GM12878 (cell line): Measurements from ENCODE around the gene FGF14. TPM values are rescaled to one million over a fixed set of nuclear protein-coding genes. Genes with fewer than 3 reads are reported as not detected.

ENCODE experiments used
- ATAC-seq: fragments of 200-7000 bp; cut with Tn5 transposase; 3 replicates; pipeline ENCODE4 v1.9.1; 2020; ENCODE audit warnings: mild to moderate bottlenecking, moderate library complexity
- BruUV-seq: library from RNA; stranded (reverse); fragments of 400-500 nt; replicated peaks from 2 replicates; lab custom pipeline; 2021; lab: Mats Ljungman, UMichigan
- CTCF ChIA-PET: fragments of 300-600 bp; sonication (Branson Sonifier 250); formaldehyde crosslinking; extraction: SDS; loops from one replicate; lab custom pipeline; 2021; ENCODE audit warnings: inconsistent platforms; lab: Yijun Ruan, JAX
- POLR2A ChIA-PET: fragments of 350-600 bp; formaldehyde crosslinking; extraction: SDS; loops from one replicate; lab custom pipeline; 2021; ENCODE audit warnings: inconsistent platforms; lab: Charles Lee
- RAD21 ChIA-PET: fragments of 300-600 bp; sonication (Branson Sonifier 250); formaldehyde crosslinking; loops from one replicate; lab custom pipeline; 2023; ENCODE audit warnings: antibody characterized with exemption; ENCODE audit not compliant: unreplicated experiment; lab: Charles Lee
- SMC1A ChIA-PET: fragments of 300-600 bp; sonication (Branson Sonifier 250); formaldehyde crosslinking; loops from one replicate; lab custom pipeline; 2023; ENCODE audit not compliant: unreplicated experiment, uncharacterized antibody; lab: Charles Lee
- DNase-seq: peaks from one replicate; pipeline ENCODE4 v3.0.0-alpha.2; 2011; ENCODE audit warnings: low read depth, low spot score
- FAIRE-seq: peaks from 3 replicates; lab custom pipeline; 2011; peaks lifted over from hg19 to GRCh38; lab: Jason Lieb, UNC
- H2AFZ ChIP-seq: 2 replicates; pipeline ENCODE4 v1.6.0; 2011; ENCODE audit warnings: low read depth, low read length, control low read depth; ENCODE audit not compliant: control insufficient read depth
- H3K27ac ChIP-seq: 2 replicates; pipeline ENCODE4 v1.5.1; 2011; ENCODE audit warnings: control low read depth; ENCODE audit not compliant: control insufficient read depth, insufficient read depth
- H3K27me3 ChIP-seq, 2 experiments: replicated peaks in 1 of 2; 2 replicates each; pipeline versions ENCODE4 v1.6.0 to v1.6.1; 2011; ENCODE audit warnings: low read length in 1 of 2; ENCODE audit not compliant: control insufficient read depth in 2 of 2, insufficient read depth in 2 of 2
- H3K36me3 ChIP-seq, 2 experiments: 2 replicates each; pipeline ENCODE4 v1.5.1; 2011; ENCODE audit warnings: low read length in 1 of 2; ENCODE audit not compliant: control insufficient read depth in 2 of 2, insufficient read depth in 2 of 2
- H3K4me1 ChIP-seq: 2 replicates; pipeline ENCODE4 v1.6.1; 2011; ENCODE audit warnings: mild to moderate bottlenecking, low read length, moderate library complexity, mixed read lengths; ENCODE audit not compliant: control insufficient read depth, insufficient read depth
- H3K4me2 ChIP-seq: 2 replicates; pipeline ENCODE4 v1.6.0; 2011; ENCODE audit warnings: control low read depth; ENCODE audit not compliant: control insufficient read depth, insufficient read depth
- H3K4me3 ChIP-seq: fragments of 200-600 bp; sonication (generic); 2 replicates; pipeline ENCODE4 v1.5.1; 2016
- H3K79me2 ChIP-seq: 2 replicates; pipeline ENCODE4 v1.6.0; 2011; ENCODE audit warnings: low read length; ENCODE audit not compliant: control insufficient read depth, insufficient read depth
- H3K9ac ChIP-seq: 2 replicates; pipeline ENCODE4 v1.8.0; 2011; ENCODE audit warnings: low read length, control low read depth, mixed read lengths; ENCODE audit not compliant: control insufficient read depth, insufficient read depth
- H3K9me3 ChIP-seq: replicated peaks from 3 replicates; pipeline ENCODE4 v1.5.1; 2011; ENCODE audit warnings: mild to moderate bottlenecking, low read length; ENCODE audit not compliant: control insufficient read depth, insufficient read depth
- H4K20me1 ChIP-seq: 2 replicates; pipeline ENCODE4 v1.6.0; 2011; ENCODE audit not compliant: control insufficient read depth, insufficient read depth
- ASH2L ChIP-seq: fragments of 300-600, 200-600 bp; sonication (generic); IDR thresholded peaks from 2 replicates; pipeline ENCODE4 v1.6.1; 2017; ENCODE audit warnings: low read depth, mild to moderate bottlenecking, borderline replicate concordance
- BCL3 ChIP-seq: IDR thresholded peaks from 2 replicates; pipeline ENCODE4 v1.6.1; 2011; ENCODE audit warnings: borderline replicate concordance, low read depth, mild to moderate bottlenecking, moderate library complexity, low read length; ENCODE audit not compliant: insufficient read depth, poor library complexity, severe bottlenecking
- CBX3 ChIP-seq: fragments of 200-600 bp; sonication (generic); IDR thresholded peaks from 2 replicates; pipeline ENCODE4 v1.6.1; 2016; ENCODE audit warnings: low read depth, borderline replicate concordance
- E4F1 ChIP-seq: fragments of 450-650 bp; IDR thresholded peaks from 2 replicates; pipeline ENCODE4 v1.6.1; 2018; ENCODE audit warnings: borderline replicate concordance, mild to moderate bottlenecking; ENCODE audit not compliant: partially characterized antibody
- EP300 ChIP-seq, 2 experiments: fragments of 150-350 bp in 1 of 2; IDR thresholded peaks; 2 replicates each; pipeline ENCODE4 v1.6.1; 2011 to 2012; ENCODE audit warnings: low read depth in 2 of 2, low read length in 2 of 2, borderline replicate concordance in 1 of 2, improper control_type of control experiment in 1 of 2, inconsistent platforms in 1 of 2; ENCODE audit not compliant: control insufficient read depth in 1 of 2
- GATAD2B ChIP-seq: fragments of 450-650 bp; conservative IDR thresholded peaks from 2 replicates; pipeline ENCODE4 v1.6.1; 2017; ENCODE audit warnings: low read depth, mild to moderate bottlenecking, moderate library complexity
- MAX ChIP-seq: IDR thresholded peaks from 2 replicates; pipeline ENCODE4 v1.6.1; 2012; ENCODE audit warnings: low read depth, low read length, improper control_type of control experiment
- MXI1 ChIP-seq: fragments of 150-350 bp; IDR thresholded peaks from 2 replicates; pipeline ENCODE4 v1.6.1; 2011; ENCODE audit warnings: low read depth, mild to moderate bottlenecking, inconsistent platforms, low read length, improper control_type of control experiment
- NFYB ChIP-seq: IDR thresholded peaks from 2 replicates; pipeline ENCODE4 v1.6.1; 2011; ENCODE audit warnings: low read depth, mild to moderate bottlenecking, low read length, improper control_type of control experiment, moderate library complexity; ENCODE audit not compliant: insufficient read depth
- NR2C2 ChIP-seq: IDR thresholded peaks from 2 replicates; pipeline ENCODE4 v1.6.1; 2011; ENCODE audit warnings: borderline replicate concordance, low read depth; ENCODE audit not compliant: control insufficient read depth, insufficient read length
- NR2F1 ChIP-seq: fragments of 450-650 bp; conservative IDR thresholded peaks from 2 replicates; pipeline ENCODE4 v1.6.1; 2017; ENCODE audit warnings: mild to moderate bottlenecking
- NRF1 ChIP-seq: conservative IDR thresholded peaks from 2 replicates; pipeline ENCODE4 v1.6.1; 2011; ENCODE audit warnings: mild to moderate bottlenecking, low read depth, low read length, improper control_type of control experiment
- POU2F2 ChIP-seq: IDR thresholded peaks from 3 replicates; pipeline ENCODE4 v1.6.1; 2011; ENCODE audit warnings: low read depth, mild to moderate bottlenecking, low read length, borderline replicate concordance
- PRDM15 ChIP-seq: fragments of 450-650 bp; formaldehyde crosslinking; IDR thresholded peaks from 2 replicates; pipeline ENCODE4 v1.4.0; 2020; ENCODE audit warnings: mild to moderate bottlenecking, moderate library complexity
- RBBP5 ChIP-seq: fragments of 200-600 bp; sonication (generic); conservative IDR thresholded peaks from 2 replicates; pipeline ENCODE4 v1.6.1; 2016
- SREBF2 ChIP-seq: IDR thresholded peaks from 2 replicates; pipeline ENCODE4 v1.6.1; 2012; ENCODE audit warnings: mild to moderate bottlenecking, low read length
- STAT3 ChIP-seq: IDR thresholded peaks from 2 replicates; pipeline ENCODE4 v1.6.1; 2011; ENCODE audit warnings: low read depth, low read length, improper control_type of control experiment
- WGBS: methylation state at CpG from one replicate; pipeline ENCODE4 v1.1.6; 2016; ENCODE audit warnings: low lambda C conversion rate; ENCODE audit not compliant: insufficient replicate concordance, insufficient coverage; ENCODE audit errors: missing lambda C conversion rate; 5-methylcytosine and 5-hydroxymethylcytosine counted together
- in situ Hi-C: fragments of 300-500 bp; cut with MboI; formaldehyde crosslinking; loops from 9 replicates; pipeline ENCODE4 v1.14.3; 2018; ENCODE audit warnings: mixed read lengths
- intact Hi-C: fragments of 100-400 bp; cut with micrococcal nuclease; formaldehyde crosslinking; loops from one replicate; pipeline ENCODE4 v1.14.2; 2022; ENCODE audit not compliant: unreplicated experiment
- polyA plus RNA-seq, 11 experiments: library from polyadenylated mRNA; depleted of rRNA in 4 of 11; unstranded in 6 of 11; stranded (reverse) in 5 of 11; fragments of >200 nt; fragmentation: Nextera tagmentation in 4 of 11; fragmentation: Illumina TruSeq in 1 of 11; extraction: Ambion mirVana in 4 of 11; extraction: Trizol in 1 of 11; gene quantifications; 1 replicate in 1 of 11; 2 replicates in 10 of 11; pipeline versions ENCODE4 v1.2.1 to v1.2.3, GENCODE V29; 2011 to 2016; ENCODE audit warnings: inconsistent platforms in 2 of 11, missing spikeins in 2 of 11, low read depth in 1 of 11
- total RNA-seq, 4 experiments: library from RNA; depleted of rRNA in 3 of 4; stranded (reverse); fragments of >200 nt in 3 of 4; fragmentation: Illumina TruSeq in 1 of 4; extraction: Trizol in 1 of 4; gene quantifications; 2 replicates each; pipeline versions ENCODE4 v1.2.1 to v1.2.3, GENCODE V29; 2013 to 2021

The FGF14 gene
- total and polyA plus RNA-seq, 10 of the 15 experiments (the other 5 are each of a cell fraction or from before 2014, with no cell fraction given), result under 0.01 to 0.44 (median 0.04) TPM

GRCh38 chr13:102380012-102380411, 21.8 kb downstream of the FGF14 start:
- BruUV-seq, result no TSS peak
- 0% methylated on average over 1 of the region's 1 CpG for WGBS
- FAIRE-seq (no peak), DNase-seq (no peak), ATAC-seq (no peak)
- intact Hi-C loops (no loop called here), in situ Hi-C loops (no loop called here)
- Histone ChIP-seq H3K27ac (no peak overlapping the region), H3K79me2 (no peaks in the 10 kb centered on the region), H3K36me3 (no peaks in the 10 kb centered on the region), H3K4me1 (no peaks in the 10 kb centered on the region), H3K4me2 (no peak overlapping the region), H3K27me3 (no peaks in the 10 kb centered on the region; a peak in 1 of 4 replicates), H3K9ac (no peak overlapping the region), H4K20me1 (no peaks in the 10 kb centered on the region), H2AFZ (no peak overlapping the region), H3K9me3 (no peaks in the 10 kb centered on the region), H3K4me3 (no peak overlapping the region)
- ChIA-PET CTCF (no interaction called here), POLR2A (no interaction called here), SMC1A (no interaction called here), RAD21 (no interaction called here)
- TF ChIP-seq ASH2L, result no peak
- TF ChIP-seq CBX3, result no peak
- TF ChIP-seq RBBP5, result no peak
- TF ChIP-seq NFYB, result no peak
- TF ChIP-seq EP300 (IDR thresholded peaks at IDR 0.05; ENCODE audit: borderline replicate concordance in 1 of 2, control insufficient read depth in 1 of 2, low read depth in 2 of 2, low read length in 2 of 2), result no peak
- TF ChIP-seq E4F1, result no peak
- no peak for TF ChIP-seq NR2C2
- no peak for TF ChIP-seq POU2F2
- no peak for TF ChIP-seq STAT3
- no peak for TF ChIP-seq MXI1
- TF ChIP-seq BCL3, result no peak
- TF ChIP-seq NRF1, result no peak
- TF ChIP-seq GATAD2B, result no peak
- no peak for TF ChIP-seq MAX
- no peak for TF ChIP-seq PRDM15 (CRISPR knock-in tag)
- no peak for TF ChIP-seq NR2F1
- no peak for TF ChIP-seq SREBF2
